Motor neuron (in vitro differentiated cells): Measurements from ENCODE around the gene KCNT1. TPM values are rescaled to one million over a fixed set of nuclear protein-coding genes. Genes with fewer than 3 reads are reported as not detected.

ENCODE experiments used
- ATAC-seq, 8 experiments: fragments of 200-7000 bp; cut with Tn5 transposase; replicated peaks in 6 of 8; 2 replicates each; pipeline ENCODE4 v1.8.0; 2021; ENCODE audit warnings: mild to moderate bottlenecking in 8 of 8, moderate library complexity in 8 of 8
- H3K27ac ChIP-seq, 2 donors: fragments of 250-450 bp; sonication (Bioruptor Pico); 2 replicates each; pipeline ENCODE4 v1.9.0; 2021; ENCODE audit warnings: antibody characterized with exemption in 2 of 2, mild to moderate bottlenecking in 2 of 2, moderate library complexity in 1 of 2
- H3K4me1 ChIP-seq, 2 donors: fragments of 250-450 bp; sonication (Bioruptor Pico); replicated peaks in 1 of 2; 2 replicates each; pipeline ENCODE4 v1.6.1; 2021; ENCODE audit warnings: antibody characterized with exemption in 2 of 2, mild to moderate bottlenecking in 2 of 2, moderate library complexity in 1 of 2
- H3K4me3 ChIP-seq, 5 donors: fragments of 250-450 bp; sonication (Bioruptor Pico); 2 replicates each; pipeline ENCODE4 v1.9.0; 2021; ENCODE audit warnings: antibody characterized with exemption in 5 of 5, mild to moderate bottlenecking in 5 of 5, moderate library complexity in 4 of 5
- WGBS, 10 experiments: fragments of 450-650 bp; shearing (Covaris generic); methylation state at CpG; one replicate each; pipeline ENCODE4 v1.0.0; 2022; 5-methylcytosine and 5-hydroxymethylcytosine counted together
- in situ Hi-C, 9 experiments: fragments of 400-800 bp; cut with MboI; loops; one replicate each; pipeline ENCODE4 v1.15.0; 2021; ENCODE audit warnings: low sequenced_read_pairs in 9 of 9, low pct_unique_long_range_greater_than_20kb in 2 of 9; ENCODE audit not compliant: unreplicated experiment in 9 of 9
- total RNA-seq, 8 experiments: library from RNA; unstranded; fragments of 300-600 nt; gene quantifications; 2 replicates each; pipeline versions ENCODE4 v1.2.3 to v1.2.4, GENCODE V29; 2022

Gene KCNT1
- total RNA-seq, 8 experiments from 2014 or later: 0.11 to 1.1 (median 0.38) TPM

GRCh38 chr9:135833864-135834263, 131.9 kb downstream of the KCNT1 start:
- Histone ChIP-seq H3K4me3 (no peak overlapping the region), H3K27ac (no peak overlapping the region), H3K4me1 (no peaks in the 10 kb centered on the region)
- no peak for ATAC-seq
- in situ Hi-C loops: no loop called here
- 60 to 100% (median 95%) methylated on average over 1 to 3 of the region's 3 CpGs; no CpG with 5 or more reads in 1 of the 10 experiments for WGBS, 10 experiments

- in situ Hi-C loops: no loop called here
- 88 to 100% methylated on average over 1 to 5 of the region's 10 CpGs; no CpG with 5 or more reads in 8 of the 10 experiments for WGBS, 10 experiments
- no peak overlapping the region for H3K27ac ChIP-seq
- ATAC-seq: no peak
- no peak overlapping the region for H3K4me3 ChIP-seq
- no peaks in the 10 kb centered on the region for H3K4me1 ChIP-seq
Measured at GRCh38 chr9:135835131-135835530, 133.1 kb downstream of the KCNT1 start.

- H3K27ac ChIP-seq: no peak overlapping the region
- WGBS, 10 experiments: 97 to 100% (median 100%) methylated on average over 2 to 5 of the region's 11 CpGs; no CpG with 5 or more reads in 5 of the 10 experiments
- ATAC-seq: no peak
- in situ Hi-C loops: no loop called here
- H3K4me3 ChIP-seq: no peak overlapping the region
- no peaks in the 10 kb centered on the region for H3K4me1 ChIP-seq
Measured at GRCh38 chr9:135839516-135839915, 137.5 kb downstream of the KCNT1 start.

GRCh38 chr9:135840107-135840506, 138.1 kb downstream of the KCNT1 start:
- no peaks in the 10 kb centered on the region for H3K4me1 ChIP-seq
- in situ Hi-C loops: no loop called here
- H3K4me3 ChIP-seq: no peak overlapping the region
- no peak for ATAC-seq
- H3K27ac ChIP-seq: no peak overlapping the region
- 100% methylated on average over 1 of the region's 9 CpGs; no CpG with 5 or more reads in 7 of the 10 experiments for WGBS, 10 experiments

- no peak overlapping the region for H3K27ac ChIP-seq
- H3K4me1 ChIP-seq: no peaks in the 10 kb centered on the region
- no peak for ATAC-seq
- whole genome bisulfite sequencing, 10 experiments: 80 to 100% (median 100%) methylated on average over 1 to 4 of the region's 7 CpGs; no CpG with 5 or more reads in 6 of the 10 experiments
- no peak overlapping the region for H3K4me3 ChIP-seq
- in situ Hi-C loops: no loop called here
Measured at GRCh38 chr9:135840539-135840938, 138.6 kb downstream of the KCNT1 start.

Other genes with a start within 250 kb of the KCNT1 start
- gene PPP1R26, start 222.4 kb upstream of the KCNT1 start, total RNA-seq: 10 to 100 TPM in 6 of 8 experiments, 1 to 10 TPM in 2; 6.8 to 19.8 (median 17.1) TPM
- 10 to 100 TPM; 25.0 to 96.4 (median 37.9) TPM for gene MRPS2, start 201.5 kb upstream of the KCNT1 start, total RNA-seq
- 10 to 100 TPM in 1 of 8 experiments, not detected in 7; 10.3 TPM for gene LCN1, start 180.7 kb upstream of the KCNT1 start, total RNA-seq
- gene OBP2A, start 156.1 kb upstream of the KCNT1 start, total RNA-seq: 10 to 100 TPM in 1 of 8 experiments, 1 to 10 TPM in 1, under 1 TPM in 2, not detected in 4; 0.29 to 18.3 (median 0.75) TPM
- gene PAEP, start 140.4 kb upstream of the KCNT1 start, total RNA-seq: 1 to 10 TPM in 3 of 8 experiments, under 1 TPM in 1, not detected in 4; 0.42 to 9.9 (median 2.1) TPM
- gene GLT6D1, start 62.6 kb upstream of the KCNT1 start, total RNA-seq: not detected
- 1 to 10 TPM in 1 of 8 experiments, under 1 TPM in 2, not detected in 5; 0.78 to 1.7 (median 0.81) TPM for gene LCN9, start 38.9 kb upstream of the KCNT1 start, total RNA-seq
- gene SOHLH1, start 2.7 kb upstream of the KCNT1 start, total RNA-seq: under 1 TPM in 2 of 8 experiments, not detected in 6; 0.14 to 0.15 TPM
- 10 to 100 TPM in 7 of 8 experiments, 1 to 10 TPM in 1; 8.2 to 71.6 (median 46.2) TPM for gene CAMSAP1, start 205.4 kb downstream of the KCNT1 start, total RNA-seq